ENCODE measurements around the gene MOCOS. TPM values are rescaled to one million over a fixed set of nuclear protein-coding genes. Genes with fewer than 3 reads are reported as not detected.

The MOCOS gene
- total and polyA plus RNA-seq, 5 donors: 0.14 to 0.64 (median 0.59) TPM

- Histone ChIP-seq H3K27ac (ENCODE audit: low read length) (no peak overlapping the region), H3K4me1 (ENCODE audit: control insufficient read depth, insufficient read depth, low read length) (no peaks in the 10 kb centered on the region), H3K4me3 (ENCODE audit: low read length) (no peak overlapping the region), H3K9me3 (ENCODE audit: control insufficient read depth, low read length) (no peaks in the 10 kb centered on the region), H3K27me3 (ENCODE audit: control insufficient read depth, insufficient read depth) (no peaks in the 10 kb centered on the region)
- no peak for DNase-seq
- WGBS: 97% methylated on average over 1 of the region's 1 CpG
- no peak for ATAC-seq
- intact Hi-C loops (cut with DNase I): loop anchor here in 3 of 4 donors (5.0 to 10.0 kb wide), 3 partner anchors 170 to 280 kb away; no protein-coding TSS in a partner anchor
Measured at GRCh38 chr18:36295214-36295613, 107.9 kb downstream of the MOCOS start.

GRCh38 chr18:36295880-36296301 is 108.6 kb downstream of the MOCOS start:
- Histone ChIP-seq H3K4me3 (ENCODE audit: low read length) (peak overlapping the region; percentile 54), H3K27ac (ENCODE audit: low read length) (no peak overlapping the region), H3K9me3 (ENCODE audit: control insufficient read depth, low read length) (no peaks in the 10 kb centered on the region), H3K4me1 (ENCODE audit: control insufficient read depth, insufficient read depth, low read length) (no peaks in the 10 kb centered on the region), H3K27me3 (ENCODE audit: control insufficient read depth, insufficient read depth) (no peaks in the 10 kb centered on the region)
- peak in 2 of 3 donors; percentile 28 to 46 for DNase-seq
- 33% methylated on average over 21 of the region's 21 CpGs for WGBS
- ATAC-seq: peak; percentile 12 to 30
- intact Hi-C loops (cut with DNase I): loop anchor here in 3 of 4 donors (5.0 to 10.0 kb wide), 3 partner anchors 169 to 279 kb away; no protein-coding TSS in a partner anchor

GRCh38 chr18:36296650-36297416 is 109.5 kb downstream of the MOCOS start:
- intact Hi-C loops (cut with DNase I): loop anchor here in 3 of 4 donors (5.0 to 10.0 kb wide), 3 partner anchors 168 to 278 kb away; no protein-coding TSS in a partner anchor
- H3K4me1 ChIP-seq (ENCODE audit: control insufficient read depth, insufficient read depth, low read length): no peaks in the 10 kb centered on the region
- peak overlapping the region; percentile 54 for H3K4me3 ChIP-seq (ENCODE audit: low read length)
- H3K9me3 ChIP-seq (ENCODE audit: control insufficient read depth, low read length): no peaks in the 10 kb centered on the region
- no peaks in the 10 kb centered on the region for H3K27me3 ChIP-seq (ENCODE audit: control insufficient read depth, insufficient read depth)
- ATAC-seq: peak; percentile 72 to 79
- H3K27ac ChIP-seq (ENCODE audit: low read length): peak overlapping the region; percentile 57
- DNase-seq: peak; percentile 74 to 83 (median 82)
- WGBS: under 1% methylated on average over 47 of the region's 47 CpGs

- Histone ChIP-seq H3K4me1 (ENCODE audit: control insufficient read depth, insufficient read depth, low read length) (no peaks in the 10 kb centered on the region), H3K4me3 (ENCODE audit: low read length) (peak within 1 kb of the TSS; percentile 54), H3K9me3 (ENCODE audit: control insufficient read depth, low read length) (no peaks in the 10 kb centered on the region), H3K27me3 (ENCODE audit: control insufficient read depth, insufficient read depth) (no peaks in the 10 kb centered on the region), H3K27ac (ENCODE audit: low read length) (peak within 1 kb of the TSS; percentile 57)
- under 1% methylated on average over 91 of the region's 91 CpGs for WGBS
- intact Hi-C loops (cut with DNase I): loop anchor here in 3 of 4 donors (5.0 to 10.0 kb wide), 3 partner anchors 167 to 277 kb away; no protein-coding TSS in a partner anchor
- DNase-seq (peak; percentile 77 to 90 (median 89)), ATAC-seq (peak; percentile 81 to 87)
Measured at GRCh38 chr18:36297417-36298125, 110.3 kb downstream of the MOCOS start, which contains the start of gene FHOD3. FHOD3 (plus strand) TSS chr18:36297713; CDS start chr18:36297836, 123 bp downstream.

GRCh38 chr18:36298126-36298741 is 110.9 kb downstream of the MOCOS start:
- Histone ChIP-seq H3K27me3 (ENCODE audit: control insufficient read depth, insufficient read depth) (no peaks in the 10 kb centered on the region), H3K9me3 (ENCODE audit: control insufficient read depth, low read length) (no peaks in the 10 kb centered on the region), H3K27ac (ENCODE audit: low read length) (peak overlapping the region; percentile 42), H3K4me3 (ENCODE audit: low read length) (peak overlapping the region; percentile 54), H3K4me1 (ENCODE audit: control insufficient read depth, insufficient read depth, low read length) (no peaks in the 10 kb centered on the region)
- peak in 2 of 3 donors; percentile 54 to 58 for DNase-seq
- 2% methylated on average over 67 of the region's 67 CpGs for WGBS
- intact Hi-C loops (cut with DNase I): loop anchor here in 3 of 4 donors (5.0 to 10.0 kb wide), 3 partner anchors 167 to 277 kb away; no protein-coding TSS in a partner anchor
- peak; percentile 5 to 29 for ATAC-seq

- Histone ChIP-seq H3K27ac (ENCODE audit: low read length) (no peak overlapping the region), H3K9me3 (ENCODE audit: control insufficient read depth, low read length) (no peaks in the 10 kb centered on the region), H3K4me3 (ENCODE audit: low read length) (peak overlapping the region; percentile 54), H3K27me3 (ENCODE audit: control insufficient read depth, insufficient read depth) (no peaks in the 10 kb centered on the region), H3K4me1 (ENCODE audit: control insufficient read depth, insufficient read depth, low read length) (no peaks in the 10 kb centered on the region)
- 63% methylated on average over 6 of the region's 6 CpGs for WGBS
- intact Hi-C loops (cut with DNase I): loop anchor here in 3 of 4 donors (5.0 to 10.0 kb wide), 3 partner anchors 166 to 276 kb away; no protein-coding TSS in a partner anchor
- DNase-seq (no peak), ATAC-seq (no peak)
Measured at GRCh38 chr18:36299015-36299414, 111.7 kb downstream of the MOCOS start.

- H3K27me3 ChIP-seq (ENCODE audit: control insufficient read depth, insufficient read depth): no peaks in the 10 kb centered on the region
- no peaks in the 10 kb centered on the region for H3K9me3 ChIP-seq (ENCODE audit: control insufficient read depth, low read length)
- ATAC-seq (no peak), DNase-seq (no peak)
- intact Hi-C loops (cut with DNase I): loop anchor here in 1 of 4 donors (10.0 kb wide), 1 partner anchor 165 kb away; no protein-coding TSS in a partner anchor
- 77% methylated on average over 6 of the region's 6 CpGs for WGBS
- no peak overlapping the region for H3K4me3 ChIP-seq (ENCODE audit: low read length)
- peak overlapping the region; percentile 42 for H3K27ac ChIP-seq (ENCODE audit: low read length)
- H3K4me1 ChIP-seq (ENCODE audit: control insufficient read depth, insufficient read depth, low read length): no peaks in the 10 kb centered on the region
Measured at GRCh38 chr18:36300211-36300610, 112.9 kb downstream of the MOCOS start.

GRCh38 chr18:36301884-36302283 is 114.6 kb downstream of the MOCOS start:
- Histone ChIP-seq H3K9me3 (ENCODE audit: control insufficient read depth, low read length) (no peaks in the 10 kb centered on the region), H3K4me1 (ENCODE audit: control insufficient read depth, insufficient read depth, low read length) (no peaks in the 10 kb centered on the region), H3K27me3 (ENCODE audit: control insufficient read depth, insufficient read depth) (no peaks in the 10 kb centered on the region), H3K27ac (ENCODE audit: low read length) (peak overlapping the region; percentile 55), H3K4me3 (ENCODE audit: low read length) (no peak overlapping the region)
- no peak for ATAC-seq
- intact Hi-C loops (cut with DNase I): loop anchor here in 1 of 4 donors (10.0 kb wide), 1 partner anchor 163 kb away; no protein-coding TSS in a partner anchor
- WGBS: 66% methylated on average over 5 of the region's 5 CpGs
- no peak for DNase-seq

GRCh38 chr18:36302676-36303075 is 115.4 kb downstream of the MOCOS start:
- Histone ChIP-seq H3K27me3 (ENCODE audit: control insufficient read depth, insufficient read depth) (no peaks in the 10 kb centered on the region), H3K9me3 (ENCODE audit: control insufficient read depth, low read length) (no peaks in the 10 kb centered on the region), H3K4me1 (ENCODE audit: control insufficient read depth, insufficient read depth, low read length) (no peaks in the 10 kb centered on the region), H3K27ac (ENCODE audit: low read length) (no peak overlapping the region), H3K4me3 (ENCODE audit: low read length) (no peak overlapping the region)
- ATAC-seq: no peak
- 76% methylated on average over 2 of the region's 2 CpGs for WGBS
- DNase-seq: no peak
- intact Hi-C loops (cut with DNase I): loop anchor here in 1 of 4 donors (10.0 kb wide), 1 partner anchor 162 kb away; no protein-coding TSS in a partner anchor

GRCh38 chr18:36303211-36303844 is 116.0 kb downstream of the MOCOS start:
- H3K27ac ChIP-seq (ENCODE audit: low read length): no peak overlapping the region
- no peaks in the 10 kb centered on the region for H3K27me3 ChIP-seq (ENCODE audit: control insufficient read depth, insufficient read depth)
- no peaks in the 10 kb centered on the region for H3K9me3 ChIP-seq (ENCODE audit: control insufficient read depth, low read length)
- WGBS: 49% methylated on average over 6 of the region's 6 CpGs
- DNase-seq (no peak), ATAC-seq (no peak)
- intact Hi-C loops (cut with DNase I): loop anchor here in 1 of 4 donors (10.0 kb wide), 1 partner anchor 161 kb away; no protein-coding TSS in a partner anchor
- H3K4me1 ChIP-seq (ENCODE audit: control insufficient read depth, insufficient read depth, low read length): peaks cover under 1% of the 10 kb centered on the region
- H3K4me3 ChIP-seq (ENCODE audit: low read length): no peak overlapping the region

Measured in right cardiac atrium (tissue), 5 donors.